ENCODE results near the gene PDE4B. TPM values are rescaled to one million over a fixed set of nuclear protein-coding genes. Genes with fewer than 3 reads are reported as not detected.

PDE4B gene
- polyA plus RNA-seq, 1 experiment: 20.6 TPM

DNA sequence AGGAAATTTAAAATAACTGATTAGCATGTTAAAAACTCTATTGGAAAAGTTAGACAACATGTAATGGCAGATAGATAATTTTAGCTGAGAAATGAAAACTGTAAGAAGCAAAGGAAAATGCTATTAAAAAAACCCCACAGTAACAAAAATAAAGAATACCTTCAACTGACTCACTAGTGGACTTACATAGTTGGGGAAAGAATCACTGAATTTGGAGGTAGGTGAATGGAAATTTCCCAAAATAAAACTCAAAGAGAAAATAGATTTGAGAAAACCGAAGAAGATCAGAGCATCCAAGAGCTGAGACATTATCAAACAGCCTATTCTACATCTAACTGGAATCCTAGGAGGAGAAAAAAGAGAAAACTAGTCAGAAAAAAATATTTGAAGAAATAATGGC, 34.7 kb downstream of the PDE4B start:
- CTCF ChIA-PET: no interaction called here

DNA sequence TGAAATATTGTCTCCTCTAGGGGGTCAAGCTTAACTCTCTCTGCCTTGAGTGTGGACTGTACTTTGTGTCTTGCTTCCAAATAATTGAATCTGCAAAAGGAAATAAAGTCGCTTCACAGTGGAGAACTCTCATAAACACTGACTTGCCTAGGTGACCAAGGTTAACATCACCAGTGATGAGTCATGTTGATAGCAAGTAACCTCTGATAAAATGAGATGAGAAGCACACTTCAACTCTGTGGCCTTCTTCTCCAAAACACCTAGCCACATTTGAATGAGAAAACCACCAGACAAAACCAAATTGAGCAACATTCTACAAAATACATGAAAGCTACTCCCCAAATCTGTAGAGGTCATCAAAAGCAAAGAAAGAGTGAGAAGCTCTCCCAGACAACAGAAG, 37.6 kb downstream of the PDE4B start:
- ChIA-PET CTCF (interaction anchor here (1.5 kb wide), 1 partner anchor 27 kb away, joined by 4 read pairs; no protein-coding TSS in a partner anchor), POLR2A (no interaction called here)
- Histone ChIP-seq H3K4me3 (ENCODE audit: low read depth, low read length) (no peak overlapping the region), H3K36me3 (ENCODE audit: control insufficient read depth, insufficient read depth, low read length) (no peaks in the 10 kb centered on the region), H3K27me3 (ENCODE audit: control insufficient read depth, insufficient read depth, low read length) (no peaks in the 10 kb centered on the region)
- TF ChIP-seq, protein P1, sequence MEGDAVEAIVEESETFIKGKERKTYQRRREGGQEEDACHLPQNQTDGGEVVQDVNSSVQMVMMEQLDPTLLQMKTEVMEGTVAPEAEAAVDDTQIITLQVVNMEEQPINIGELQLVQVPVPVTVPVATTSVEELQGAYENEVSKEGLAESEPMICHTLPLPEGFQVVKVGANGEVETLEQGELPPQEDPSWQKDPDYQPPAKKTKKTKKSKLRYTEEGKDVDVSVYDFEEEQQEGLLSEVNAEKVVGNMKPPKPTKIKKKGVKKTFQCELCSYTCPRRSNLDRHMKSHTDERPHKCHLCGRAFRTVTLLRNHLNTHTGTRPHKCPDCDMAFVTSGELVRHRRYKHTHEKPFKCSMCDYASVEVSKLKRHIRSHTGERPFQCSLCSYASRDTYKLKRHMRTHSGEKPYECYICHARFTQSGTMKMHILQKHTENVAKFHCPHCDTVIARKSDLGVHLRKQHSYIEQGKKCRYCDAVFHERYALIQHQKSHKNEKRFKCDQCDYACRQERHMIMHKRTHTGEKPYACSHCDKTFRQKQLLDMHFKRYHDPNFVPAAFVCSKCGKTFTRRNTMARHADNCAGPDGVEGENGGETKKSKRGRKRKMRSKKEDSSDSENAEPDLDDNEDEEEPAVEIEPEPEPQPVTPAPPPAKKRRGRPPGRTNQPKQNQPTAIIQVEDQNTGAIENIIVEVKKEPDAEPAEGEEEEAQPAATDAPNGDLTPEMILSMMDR (IDR thresholded peaks at IDR 0.05; ENCODE audit: insufficient read depth, low read depth, low read length): no peak
- DNase-seq (ENCODE audit: low read depth): no peak

More for the DNA sequence above, 34.7 kb downstream of the PDE4B start:
- TF ChIP-seq, protein P1 (IDR thresholded peaks at IDR 0.05; ENCODE audit: insufficient read depth, low read depth, low read length): no peak
- Histone ChIP-seq H3K4me3 (ENCODE audit: low read depth, low read length) (no peak overlapping the region), H3K27me3 (ENCODE audit: control insufficient read depth, insufficient read depth, low read length) (no peaks in the 10 kb centered on the region), H3K36me3 (ENCODE audit: control insufficient read depth, insufficient read depth, low read length) (no peaks in the 10 kb centered on the region)
- DNase-seq (ENCODE audit: low read depth): no peak
- POLR2A ChIA-PET: interaction anchor here (0.6 kb wide), 1 partner anchor 293 kb away, joined by 3 read pairs; no protein-coding TSS in a partner anchor

DNA sequence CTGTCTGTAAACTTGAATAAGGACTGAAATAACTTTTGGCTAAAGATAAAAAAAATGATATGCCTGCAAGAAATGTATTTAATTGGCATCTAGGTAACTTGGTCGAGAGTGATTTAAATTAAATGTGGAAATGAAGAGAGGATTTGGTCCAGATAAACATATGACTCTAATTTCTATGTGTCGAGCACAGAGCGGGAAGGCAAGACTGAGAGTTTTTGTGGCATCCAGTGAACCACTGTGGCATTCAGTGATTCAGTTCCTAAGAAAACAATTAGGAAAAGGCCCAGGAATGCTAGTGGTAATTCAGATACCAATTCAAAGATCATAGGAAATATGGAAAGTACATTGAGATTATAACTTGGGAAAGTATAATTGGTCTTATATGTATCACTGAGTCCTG, 39.6 kb downstream of the PDE4B start:
- TF ChIP-seq, protein P1 (IDR thresholded peaks at IDR 0.05; ENCODE audit: insufficient read depth, low read depth, low read length): no peak
- H3K27me3 ChIP-seq (ENCODE audit: control insufficient read depth, insufficient read depth, low read length): no peaks in the 10 kb centered on the region
- no peak for DNase-seq (ENCODE audit: low read depth)
- H3K4me3 ChIP-seq (ENCODE audit: low read depth, low read length): no peak overlapping the region
- ChIA-PET POLR2A (no interaction called here), CTCF (interaction anchor here (1.1 to 2.1 kb wide), 2 partner anchors 13 to 14 kb away, joined by 3 to 6 read pairs; no protein-coding TSS in a partner anchor)
- no peaks in the 10 kb centered on the region for H3K36me3 ChIP-seq (ENCODE audit: control insufficient read depth, insufficient read depth, low read length)

DNA sequence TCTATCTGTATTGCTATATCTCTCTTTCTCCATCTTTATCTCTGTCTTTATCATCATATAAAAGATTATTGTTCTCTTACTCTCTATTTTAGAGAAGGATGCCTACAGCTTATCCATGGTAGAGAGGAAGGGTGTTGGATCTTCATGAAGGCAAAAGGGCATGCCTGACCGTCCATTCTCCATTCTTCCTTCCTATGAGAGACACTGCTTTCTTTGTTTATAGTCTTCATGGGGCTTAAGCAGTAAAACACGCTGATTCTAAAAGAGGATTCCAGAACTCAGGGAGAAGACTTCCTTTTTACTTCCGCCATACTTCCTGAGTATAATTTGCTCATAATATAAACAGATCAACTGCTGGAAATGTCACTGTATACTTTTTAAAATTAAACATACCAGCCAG, 44.0 kb downstream of the PDE4B start:
- no peaks in the 10 kb centered on the region for H3K27me3 ChIP-seq (ENCODE audit: control insufficient read depth, insufficient read depth, low read length)
- no peak for DNase-seq (ENCODE audit: low read depth)
- TF ChIP-seq, protein P1 (IDR thresholded peaks at IDR 0.05; ENCODE audit: insufficient read depth, low read depth, low read length): no peak
- ChIA-PET CTCF (no interaction called here), POLR2A (no interaction called here)
- H3K4me3 ChIP-seq (ENCODE audit: low read depth, low read length): no peak overlapping the region
- no peaks in the 10 kb centered on the region for H3K36me3 ChIP-seq (ENCODE audit: control insufficient read depth, insufficient read depth, low read length)

DNA sequence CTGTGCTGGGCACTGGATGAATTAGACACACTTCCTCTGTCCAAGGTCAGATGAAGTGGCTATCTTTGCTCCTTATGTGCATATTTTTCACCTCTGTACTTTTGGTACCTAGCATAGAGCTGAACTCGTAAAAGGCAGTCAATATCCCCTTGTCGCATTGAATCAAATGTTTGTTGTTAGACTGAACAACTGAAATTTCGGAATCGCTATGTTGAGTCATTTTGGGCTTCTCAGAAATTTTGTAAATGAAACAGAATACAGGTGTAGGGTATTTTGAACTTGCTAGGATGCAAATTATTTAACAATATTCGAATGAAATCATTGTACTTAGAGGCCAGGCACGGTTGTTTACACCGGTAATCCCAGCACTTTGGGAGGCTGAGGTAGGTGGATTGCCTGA, 48.0 kb downstream of the PDE4B start:
- no peak for DNase-seq (ENCODE audit: low read depth)
- Histone ChIP-seq H3K36me3 (ENCODE audit: control insufficient read depth, insufficient read depth, low read length) (no peaks in the 10 kb centered on the region), H3K27me3 (ENCODE audit: control insufficient read depth, insufficient read depth, low read length) (no peaks in the 10 kb centered on the region), H3K4me3 (ENCODE audit: low read depth, low read length) (no peak overlapping the region)
- CTCF ChIA-PET: no interaction called here
- TF ChIP-seq, protein P1 (IDR thresholded peaks at IDR 0.05; ENCODE audit: insufficient read depth, low read depth, low read length): no peak
- POLR2A ChIA-PET: no interaction called here
